BLaER1 treated with 17β-estradiol and CSF1 and Interleukin-3, amounts not matched to agents 10 nM and 100 nM (cell line): ENCODE measurements around the gene OSMR.

Source experiments
- H3K27ac ChIP-seq, 11 experiments: shearing (Covaris generic); formaldehyde crosslinking; 2 replicates each; pipeline ENCODE4 v1.8.1; 2022
- H3K27me3 ChIP-seq, 11 experiments: shearing (Covaris generic); formaldehyde crosslinking; 2 replicates each; pipeline ENCODE4 v1.8.1; 2022
- H3K36me3 ChIP-seq, 11 experiments: shearing (Covaris generic); formaldehyde crosslinking; 2 replicates each; pipeline ENCODE4 v1.8.1; 2022
- H3K4me1 ChIP-seq, 10 experiments: shearing (Covaris generic); formaldehyde crosslinking; 2 replicates each; pipeline ENCODE4 v1.8.1; 2022
- H3K4me2 ChIP-seq, 11 experiments: shearing (Covaris generic); formaldehyde crosslinking; 2 replicates each; pipeline ENCODE4 v1.8.1; 2022
- H3K4me3 ChIP-seq, 10 experiments: shearing (Covaris generic); formaldehyde crosslinking; 2 replicates each; pipeline ENCODE4 v1.8.1; 2022
- H3K9ac ChIP-seq, 11 experiments: shearing (Covaris generic); formaldehyde crosslinking; 2 replicates each; pipeline ENCODE4 v1.8.1; 2022
- H3K9me3 ChIP-seq, 11 experiments: shearing (Covaris generic); formaldehyde crosslinking; replicated peaks in 1 of 11; 2 replicates each; pipeline ENCODE4 v1.8.1; 2022
- H4K20me1 ChIP-seq, 11 experiments: shearing (Covaris generic); formaldehyde crosslinking; 2 replicates each; pipeline ENCODE4 v1.8.1; 2022
- Cebpa-rat ChIP-seq, 11 experiments: shearing (Covaris generic); IDR thresholded peaks; 2 replicates each; pipeline ENCODE4 v1.8.1; 2022

OSMR gene

DNA sequence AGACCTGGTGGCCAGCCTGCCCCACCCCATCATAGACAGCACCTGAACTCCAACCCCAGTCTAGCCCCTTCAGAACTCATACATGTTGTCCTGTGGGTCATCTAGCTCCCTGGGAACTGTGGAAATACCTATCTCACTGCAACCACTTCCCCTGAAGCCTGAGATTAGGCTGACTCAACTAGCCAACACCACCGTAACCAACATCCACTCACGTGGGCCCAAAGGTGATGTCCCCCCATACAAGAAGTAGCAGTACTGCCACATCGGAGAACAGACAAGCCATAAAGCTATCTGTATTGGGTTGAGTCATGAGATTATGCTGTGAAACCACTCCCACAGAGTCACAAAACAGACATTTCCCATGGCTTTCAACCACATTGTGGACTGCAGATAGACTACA is 46.6 kb downstream of the OSMR start:
- no peaks in the 10 kb centered on the region for H3K27me3 ChIP-seq
- H3K4me2 ChIP-seq, result no peak overlapping the region
- peaks cover 0 to 6% (median 0%) of the 10 kb centered on the region in 10 experiments; a peak in 5 of 20 replicates for H3K4me1 ChIP-seq
- H3K9ac ChIP-seq, result no peak overlapping the region
- no peaks in the 10 kb centered on the region for H3K36me3 ChIP-seq
- no peak for TF ChIP-seq Cebpa-rat (IDR thresholded peaks at IDR 0.05)
- H3K4me3 ChIP-seq, result no peak overlapping the region
- no peaks in the 10 kb centered on the region for H4K20me1 ChIP-seq
- no peak overlapping the region for H3K27ac ChIP-seq
- H3K9me3 ChIP-seq, result peaks cover 4 to 27% (median 15%) of the 10 kb centered on the region in 11 experiments; a peak in 15 of 22 replicates

DNA sequence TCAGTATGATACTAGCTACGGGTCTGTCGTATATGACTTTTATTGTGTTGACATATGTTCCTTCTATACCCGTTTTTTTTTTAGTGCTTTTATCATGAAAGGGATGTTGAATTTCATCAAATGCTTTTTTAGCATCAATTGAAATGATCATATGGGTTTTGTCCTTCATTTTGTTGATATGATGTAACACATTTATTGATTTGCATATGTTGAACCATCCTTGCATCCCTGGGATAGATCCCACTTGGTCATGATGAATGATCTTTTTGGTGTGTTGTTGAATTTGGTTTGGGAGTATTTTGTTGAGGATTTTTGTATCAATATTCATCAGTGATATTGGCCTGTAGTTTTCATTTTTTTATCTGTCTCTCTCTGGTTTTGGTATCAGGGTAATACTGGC is 50.9 kb downstream of the OSMR start:
- no peaks in the 10 kb centered on the region for H3K4me1 ChIP-seq
- no peaks in the 10 kb centered on the region for H3K27me3 ChIP-seq

DNA sequence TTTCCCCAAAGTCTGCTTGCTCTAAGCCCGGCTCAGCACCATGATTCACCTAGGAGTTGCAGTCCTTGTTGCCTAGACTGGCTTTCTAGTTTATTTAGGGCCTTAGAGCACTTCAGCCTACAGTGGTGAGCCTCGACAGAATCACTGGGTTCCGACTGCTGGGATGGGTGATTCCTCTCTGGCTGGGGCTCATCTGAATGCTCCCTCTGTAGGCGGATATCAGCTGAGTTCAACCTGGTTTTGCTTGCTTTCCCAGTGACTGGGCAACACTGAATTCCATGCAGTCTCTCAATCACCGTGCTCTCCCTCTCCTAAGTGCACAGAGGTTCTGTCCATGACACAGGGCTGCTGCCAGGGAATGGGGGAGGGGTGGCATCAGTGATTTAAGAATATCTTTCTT is 54.1 kb downstream of the OSMR start:
- H3K4me2 ChIP-seq, result no peak overlapping the region
- H3K9ac ChIP-seq, result no peak overlapping the region
- H3K9me3 ChIP-seq, result peaks cover 17 to 51% (median 27%) of the 10 kb centered on the region in 11 experiments; a peak in 20 of 22 replicates
- no peaks in the 10 kb centered on the region for H3K36me3 ChIP-seq
- no peak overlapping the region for H3K27ac ChIP-seq
- no peaks in the 10 kb centered on the region for H3K27me3 ChIP-seq
- H3K4me3 ChIP-seq, result no peak overlapping the region
- TF ChIP-seq Cebpa-rat (IDR thresholded peaks at IDR 0.05), result no peak
- H3K4me1 ChIP-seq, result no peaks in the 10 kb centered on the region
- no peaks in the 10 kb centered on the region for H4K20me1 ChIP-seq

More for the DNA sequence above, 50.9 kb downstream of the OSMR start:
- Histone ChIP-seq H3K4me3 (no peak overlapping the region), H3K9me3 (peaks cover 7 to 33% (median 15%) of the 10 kb centered on the region in 11 experiments; a peak in 15 of 22 replicates), H3K27ac (no peak overlapping the region), H3K9ac (no peak overlapping the region), H3K36me3 (no peaks in the 10 kb centered on the region), H4K20me1 (no peaks in the 10 kb centered on the region), H3K4me2 (no peak overlapping the region)
- TF ChIP-seq Cebpa-rat (IDR thresholded peaks at IDR 0.05), result no peak

- Histone ChIP-seq H3K27ac (no peak overlapping the region), H3K9me3 (peaks cover 25 to 58% (median 41%) of the 10 kb centered on the region in 11 experiments; a peak in 21 of 22 replicates), H3K4me2 (no peak overlapping the region), H3K9ac (no peak overlapping the region), H3K4me1 (no peaks in the 10 kb centered on the region), H3K4me3 (no peak overlapping the region), H4K20me1 (no peaks in the 10 kb centered on the region), H3K36me3 (no peaks in the 10 kb centered on the region), H3K27me3 (no peaks in the 10 kb centered on the region)
- no peak for TF ChIP-seq Cebpa-rat (IDR thresholded peaks at IDR 0.05)
Measured at GRCh38 chr5:38905516-38905915, 59.7 kb downstream of the OSMR start.

DNA sequence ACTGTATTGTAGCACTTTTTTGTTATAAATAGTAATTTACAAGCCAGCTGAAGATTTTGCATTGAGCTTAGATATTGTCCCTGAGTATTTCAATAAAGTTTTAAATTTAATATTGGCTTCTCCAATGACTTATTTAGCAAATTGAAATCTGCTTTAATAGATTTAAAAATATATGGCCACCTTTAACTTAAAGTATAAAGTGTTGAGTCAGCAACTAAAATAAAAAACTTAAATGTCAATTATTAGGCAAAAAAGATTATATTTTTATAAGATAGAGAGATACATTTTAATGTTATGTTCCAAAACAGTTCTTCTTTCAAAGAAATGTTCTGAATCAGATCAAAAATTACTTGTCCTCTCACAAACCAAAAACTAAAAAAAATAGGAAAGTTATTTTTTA is 60.7 kb downstream of the OSMR start:
- no peak overlapping the region for H3K9ac ChIP-seq
- H4K20me1 ChIP-seq, result no peaks in the 10 kb centered on the region
- no peaks in the 10 kb centered on the region for H3K27me3 ChIP-seq
- H3K27ac ChIP-seq, result no peak overlapping the region
- H3K4me1 ChIP-seq, result no peaks in the 10 kb centered on the region
- H3K4me3 ChIP-seq, result no peak overlapping the region
- no peak overlapping the region for H3K4me2 ChIP-seq
- peaks cover 28 to 65% (median 41%) of the 10 kb centered on the region in 11 experiments; a peak in 21 of 22 replicates for H3K9me3 ChIP-seq
- TF ChIP-seq Cebpa-rat (IDR thresholded peaks at IDR 0.05), result no peak
- H3K36me3 ChIP-seq, result no peaks in the 10 kb centered on the region

GRCh38 chr5:38911933-38912332 is 66.1 kb downstream of the OSMR start:
- no peaks in the 10 kb centered on the region for H3K36me3 ChIP-seq
- H3K4me3 ChIP-seq, result no peak overlapping the region
- no peaks in the 10 kb centered on the region for H3K27me3 ChIP-seq
- no peak overlapping the region for H3K27ac ChIP-seq
- no peak for TF ChIP-seq Cebpa-rat (IDR thresholded peaks at IDR 0.05)
- peaks cover 17 to 38% (median 24%) of the 10 kb centered on the region in 11 experiments; a peak in 20 of 22 replicates for H3K9me3 ChIP-seq
- H4K20me1 ChIP-seq, result no peaks in the 10 kb centered on the region
- no peak overlapping the region for H3K4me2 ChIP-seq
- no peak overlapping the region for H3K9ac ChIP-seq
- no peaks in the 10 kb centered on the region for H3K4me1 ChIP-seq

DNA sequence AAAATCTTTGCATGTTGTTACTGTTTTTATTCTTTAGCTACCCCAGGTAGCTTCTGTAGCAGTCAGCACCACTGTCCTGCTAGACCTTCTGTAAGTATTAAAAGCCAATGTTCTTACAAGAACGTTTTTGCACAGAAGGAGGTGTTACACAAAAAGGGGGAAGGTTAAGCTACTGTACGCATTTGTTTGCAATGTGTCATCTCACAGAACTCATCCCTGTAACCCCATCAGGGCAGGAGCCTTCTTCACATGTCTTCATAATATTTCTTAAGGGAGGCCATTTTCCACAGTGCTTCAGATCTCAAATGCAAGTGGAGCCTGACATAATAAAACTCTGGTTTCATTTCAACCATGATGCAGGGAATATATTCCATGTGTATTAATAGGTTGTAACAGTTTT is 67.9 kb downstream of the OSMR start:
- Histone ChIP-seq H3K9me3 (peaks cover 12 to 31% (median 20%) of the 10 kb centered on the region in 11 experiments; a peak in 19 of 22 replicates), H4K20me1 (no peaks in the 10 kb centered on the region), H3K4me2 (no peak overlapping the region), H3K4me1 (no peaks in the 10 kb centered on the region), H3K27ac (no peak overlapping the region), H3K9ac (no peak overlapping the region), H3K36me3 (no peaks in the 10 kb centered on the region), H3K4me3 (no peak overlapping the region), H3K27me3 (no peaks in the 10 kb centered on the region)
- no peak for TF ChIP-seq Cebpa-rat (IDR thresholded peaks at IDR 0.05)

DNA sequence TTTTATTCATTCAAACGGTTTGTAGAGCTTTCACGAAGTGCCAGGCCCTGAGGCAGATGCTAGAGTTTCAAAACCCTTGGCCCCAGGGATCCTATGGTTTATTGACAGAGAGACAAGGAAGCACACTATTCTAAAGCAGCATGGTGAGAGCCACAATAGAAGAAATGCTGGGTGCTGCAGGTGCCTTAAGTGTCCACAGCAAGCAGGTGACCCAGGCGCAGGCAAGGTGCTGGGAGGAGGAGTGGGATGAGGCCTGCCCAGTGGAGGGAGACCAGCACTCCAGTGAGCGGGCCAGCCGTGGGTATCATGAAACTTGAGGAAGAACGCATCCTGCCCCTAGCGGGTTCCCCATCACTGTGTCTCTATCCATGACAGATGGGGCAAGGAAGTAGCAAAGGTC is 71.0 kb downstream of the OSMR start:
- Histone ChIP-seq H3K27me3 (no peaks in the 10 kb centered on the region), H3K36me3 (no peaks in the 10 kb centered on the region), H3K4me3 (no peak overlapping the region), H4K20me1 (no peaks in the 10 kb centered on the region), H3K9me3 (peaks cover 0 to 2% (median 0%) of the 10 kb centered on the region in 11 experiments; a peak in 2 of 22 replicates), H3K9ac (no peak overlapping the region), H3K4me1 (no peaks in the 10 kb centered on the region), H3K27ac (no peak overlapping the region), H3K4me2 (no peak overlapping the region)
- no peak for TF ChIP-seq Cebpa-rat (IDR thresholded peaks at IDR 0.05)

DNA sequence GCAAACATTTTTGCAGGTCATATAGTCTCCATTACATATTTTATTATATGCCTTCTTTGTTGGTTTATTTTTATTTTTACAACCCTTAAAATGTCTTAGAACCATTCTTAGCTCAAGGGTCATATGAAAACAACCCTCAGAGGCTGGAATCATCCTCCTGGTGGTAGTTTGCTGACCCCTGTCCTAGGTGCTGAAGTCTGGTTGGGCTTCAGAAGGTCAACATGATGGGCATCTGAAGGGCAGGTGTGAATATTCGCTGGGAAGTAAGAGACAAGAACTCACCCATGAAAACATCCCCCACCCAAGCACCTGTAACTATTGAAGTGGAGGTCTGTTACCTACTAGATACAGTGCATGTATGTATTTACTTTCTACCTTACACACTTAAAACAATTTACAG is 75.4 kb downstream of the OSMR start:
- Histone ChIP-seq H4K20me1 (no peaks in the 10 kb centered on the region), H3K27me3 (no peaks in the 10 kb centered on the region), H3K4me2 (no peak overlapping the region), H3K4me1 (no peaks in the 10 kb centered on the region), H3K36me3 (no peaks in the 10 kb centered on the region), H3K9me3 (no peaks in the 10 kb centered on the region), H3K4me3 (no peak overlapping the region), H3K27ac (no peak overlapping the region), H3K9ac (no peak overlapping the region)
- TF ChIP-seq Cebpa-rat (IDR thresholded peaks at IDR 0.05), result no peak

DNA sequence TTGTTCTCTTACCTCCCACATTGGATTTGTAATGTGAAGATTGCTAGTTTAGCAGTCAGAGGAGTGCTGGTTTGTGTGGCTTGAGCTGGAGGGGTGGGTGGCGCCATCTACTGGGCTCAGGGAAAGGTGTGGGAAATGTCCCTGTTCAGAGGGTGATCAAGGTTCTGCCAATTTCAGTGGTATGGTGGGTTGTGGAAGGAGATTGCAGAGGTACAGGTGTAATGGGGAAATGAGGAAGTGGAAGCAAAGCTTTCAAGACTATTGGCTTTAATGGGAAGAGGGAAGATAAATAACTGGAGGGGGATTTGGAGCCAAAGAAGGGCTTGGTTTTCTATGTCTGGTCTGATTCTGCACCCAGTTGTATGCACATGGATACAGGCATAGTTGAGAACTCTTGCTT is 76.4 kb downstream of the OSMR start:
- Histone ChIP-seq H3K4me1 (no peaks in the 10 kb centered on the region), H3K27ac (no peak overlapping the region), H3K4me3 (no peak overlapping the region), H4K20me1 (no peaks in the 10 kb centered on the region), H3K9ac (no peak overlapping the region), H3K4me2 (no peak overlapping the region), H3K36me3 (no peaks in the 10 kb centered on the region), H3K27me3 (no peaks in the 10 kb centered on the region), H3K9me3 (peaks cover 0 to 8% (median 5%) of the 10 kb centered on the region in 11 experiments; a peak in 17 of 22 replicates)
- TF ChIP-seq Cebpa-rat (IDR thresholded peaks at IDR 0.05), result no peak
